Skeletal muscle cell (primary cell): ENCODE data around the gene PPP1R9A.

ENCODE experiments used
- DNase-seq: peaks from one replicate; pipeline ENCODE4 v3.0.0-alpha.2; 2010; ENCODE audit warnings: low read depth
- H3K4me3 ChIP-seq: 2 replicates; pipeline ENCODE4 v1.5.1; 2011; ENCODE audit warnings: low read depth, mild to moderate bottlenecking, control low read depth, low read length, moderate library complexity

Gene PPP1R9A

GRCh38 chr7:95323410-95324129 is 416.2 kb downstream of the PPP1R9A start:
- H3K4me3 ChIP-seq, result no peak overlapping the region
- no peak for DNase-seq

GRCh38 chr7:95324431-95324830 is 417.0 kb downstream of the PPP1R9A start, which contains the start of gene PON1:
PON1 (minus strand) TSS chr7:95324532; CDS start chr7:95324475, 57 bp downstream.
- no peak within 1 kb of the TSS for H3K4me3 ChIP-seq
- no peak for DNase-seq

GRCh38 chr7:95327356-95327755 is 420.0 kb downstream of the PPP1R9A start:
- no peak for DNase-seq
- no peak overlapping the region for H3K4me3 ChIP-seq

- peak; percentile 33 for DNase-seq
Observed at GRCh38 chr7:95330204-95330960, 423.0 kb downstream of the PPP1R9A start.

GRCh38 chr7:95330961-95331337 is 423.6 kb downstream of the PPP1R9A start:
- H3K4me3 ChIP-seq, result peak overlapping the region; percentile 28
- DNase-seq, result no peak

More at GRCh38 chr7:95330204-95330960, 423.0 kb downstream of the PPP1R9A start:
- peak overlapping the region; percentile 28 for H3K4me3 ChIP-seq

- H3K4me3 ChIP-seq, result no peak overlapping the region
- no peak for DNase-seq
Observed at GRCh38 chr7:95334447-95334846, 427.1 kb downstream of the PPP1R9A start.

GRCh38 chr7:95335093-95335492 is 427.7 kb downstream of the PPP1R9A start:
- no peak overlapping the region for H3K4me3 ChIP-seq
- peak; percentile 57 for DNase-seq

GRCh38 chr7:95338832-95339231 is 431.4 kb downstream of the PPP1R9A start:
- DNase-seq, result no peak
- H3K4me3 ChIP-seq, result no peak overlapping the region

GRCh38 chr7:95340491-95340890 is 433.1 kb downstream of the PPP1R9A start:
- DNase-seq, result no peak
- H3K4me3 ChIP-seq, result no peak overlapping the region

- H3K4me3 ChIP-seq, result no peak overlapping the region
- no peak for DNase-seq
Observed at GRCh38 chr7:95342029-95342428, 434.6 kb downstream of the PPP1R9A start.

- no peak overlapping the region for H3K4me3 ChIP-seq
- DNase-seq, result no peak
Observed at GRCh38 chr7:95342642-95343307, 435.4 kb downstream of the PPP1R9A start.
